ENCODE data around the gene GRAP2. TPM values are rescaled to one million over a fixed set of nuclear protein-coding genes. Genes with fewer than 3 reads are reported as not detected.

Gene GRAP2
- total and polyA plus RNA-seq, 9 of the 15 experiments (the other 6 are each of a cell fraction or from before 2014, with no cell fraction given), result 4.8 to 88.7 (median 60.4) TPM

GRCh38 chr22:39905687-39906086 is 4.8 kb downstream of the GRAP2 start:
- H3K27ac ChIP-seq (ENCODE audit: extremely low read depth, low read depth, low read length), result peak overlapping the region; percentile 73; the same call in 1 of the 3 replicates
- H3K36me3 ChIP-seq (ENCODE audit: control insufficient read depth, insufficient read depth, low read length), result no peaks in the 10 kb centered on the region
- no TSS peak for BruUV-seq (replicated peaks)
- no peak overlapping the region for H3K4me3 ChIP-seq
- TF ChIP-seq POLR3A (IDR thresholded peaks at IDR 0.05; ENCODE audit: borderline replicate concordance, extremely low read depth, insufficient read depth, insufficient read length), result peak; percentile 41
- peak; percentile 72 for TF ChIP-seq TBP (optimal IDR thresholded peaks at IDR 0.05; ENCODE audit: low read depth, low read length)
- TF ChIP-seq SMAD4 (CRISPR knock-in tag; conservative IDR thresholded peaks at IDR 0.05), result no peak
- TF ChIP-seq, protein P1, sequence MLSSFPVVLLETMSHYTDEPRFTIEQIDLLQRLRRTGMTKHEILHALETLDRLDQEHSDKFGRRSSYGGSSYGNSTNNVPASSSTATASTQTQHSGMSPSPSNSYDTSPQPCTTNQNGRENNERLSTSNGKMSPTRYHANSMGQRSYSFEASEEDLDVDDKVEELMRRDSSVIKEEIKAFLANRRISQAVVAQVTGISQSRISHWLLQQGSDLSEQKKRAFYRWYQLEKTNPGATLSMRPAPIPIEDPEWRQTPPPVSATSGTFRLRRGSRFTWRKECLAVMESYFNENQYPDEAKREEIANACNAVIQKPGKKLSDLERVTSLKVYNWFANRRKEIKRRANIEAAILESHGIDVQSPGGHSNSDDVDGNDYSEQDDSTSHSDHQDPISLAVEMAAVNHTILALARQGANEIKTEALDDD (IDR thresholded peaks at IDR 0.05), result 0 out of 2 replicates have a peak, but pooled peaks have one; percentile 24
- ChIA-PET POLR2A (interaction anchor here (1.1 to 1.6 kb wide), 2 partner anchors 11 to 48 kb away, joined by 3 to 6 read pairs; no protein-coding TSS in a partner anchor), CTCF (ENCODE audit: low intra/inter-chr PET ratio) (no interaction called here)
- WGBS (ENCODE audit: insufficient coverage, low coverage, missing lambda C conversion rate), result 12% methylated on average over 3 of the region's 3 CpGs
- intact Hi-C loops (cut with micrococcal nuclease), result no loop called here
- H3K27me3 ChIP-seq (ENCODE audit: control insufficient read depth in 2 of 2, insufficient read depth in 2 of 2, low read length in 2 of 2), result no peaks in the 10 kb centered on the region
- no peaks in the 10 kb centered on the region for H4K20me1 ChIP-seq (replicated peaks; ENCODE audit: control insufficient read depth, insufficient read depth, low read length)
- H3K4me2 ChIP-seq (ENCODE audit: insufficient read depth, low read length), result peak overlapping the region; percentile 50
- no peak for FAIRE-seq
- H3K4me1 ChIP-seq (replicated peaks in 1 of 2; ENCODE audit: control insufficient read depth in 2 of 2, insufficient read depth in 2 of 2, low read length in 2 of 2), result peaks cover 0 to 12% of the 10 kb centered on the region in 2 experiments; a peak in 4 of 5 replicates
- peak overlapping the region; percentile 38 to 52; a peak in 3 of 4 replicates for H3K9ac ChIP-seq (ENCODE audit: insufficient read depth in 1 of 2, low read depth in 2 of 2, low read length in 2 of 2)
- no peaks in the 10 kb centered on the region for H3K9me1 ChIP-seq (ENCODE audit: control insufficient read depth, insufficient read depth, low read length)
- in situ Hi-C loops (cut with MboI), result no loop called here
- ATAC-seq, result no peak
- DNase-seq (ENCODE audit: extremely low read depth in 1 of 4, low spot score in 3 of 4), result no peak
- H3K9me3 ChIP-seq (replicated peaks; ENCODE audit: control insufficient read depth, insufficient read depth, low read depth, low read length), result no peaks in the 10 kb centered on the region
- H2AFZ ChIP-seq (ENCODE audit: low read depth, low read length), result peak overlapping the region; percentile 78
- peaks cover 91% of the 10 kb centered on the region; the same call in 2 of the 3 replicates for H3K79me2 ChIP-seq (ENCODE audit: control insufficient read depth, insufficient read depth, low read length)

Measured in K562 (cell line).